GM12874 (cell line): ENCODE data around the gene KISS1R.

Experiments
- CTCF ChIP-seq: IDR thresholded peaks from 2 replicates; pipeline ENCODE4 v1.5.1; 2011; ENCODE audit warnings: low read depth, mild to moderate bottlenecking, control low read depth, low read length, moderate library complexity; ENCODE audit not compliant: insufficient read depth

KISS1R gene

GRCh38 chr19:919199-920050 is 2.3 kb downstream of the KISS1R start:
- TF ChIP-seq CTCF = no peak

- no peak for TF ChIP-seq CTCF
Observed at GRCh38 chr19:920051-920864, 3.1 kb downstream of the KISS1R start.

- no peak for TF ChIP-seq CTCF
Observed at GRCh38 chr19:924553-925086, 7.5 kb downstream of the KISS1R start.

DNA sequence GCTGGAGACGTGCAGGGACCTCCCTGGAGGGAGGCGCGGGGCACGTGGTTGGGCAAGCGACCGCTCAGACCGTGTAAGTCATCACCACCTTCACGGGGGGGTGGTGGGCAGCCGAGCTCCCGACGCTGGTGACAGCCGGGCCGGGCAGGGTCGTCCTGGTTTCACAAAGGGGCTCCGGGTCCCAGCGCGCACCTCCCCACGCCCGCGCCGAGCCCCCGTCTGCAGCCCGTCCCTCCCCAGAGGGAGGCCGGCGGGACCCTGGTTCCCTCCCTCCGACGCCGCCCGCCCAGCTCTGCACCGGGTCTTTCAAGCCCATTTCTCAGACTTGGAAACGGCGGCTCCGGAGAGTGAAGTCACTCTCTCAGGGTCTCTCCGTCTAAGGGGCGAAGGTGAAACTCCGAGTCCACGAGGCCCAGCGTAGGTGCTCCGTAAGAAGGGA is 8.0 kb downstream of the KISS1R start:
- no peak for TF ChIP-seq CTCF

DNA sequence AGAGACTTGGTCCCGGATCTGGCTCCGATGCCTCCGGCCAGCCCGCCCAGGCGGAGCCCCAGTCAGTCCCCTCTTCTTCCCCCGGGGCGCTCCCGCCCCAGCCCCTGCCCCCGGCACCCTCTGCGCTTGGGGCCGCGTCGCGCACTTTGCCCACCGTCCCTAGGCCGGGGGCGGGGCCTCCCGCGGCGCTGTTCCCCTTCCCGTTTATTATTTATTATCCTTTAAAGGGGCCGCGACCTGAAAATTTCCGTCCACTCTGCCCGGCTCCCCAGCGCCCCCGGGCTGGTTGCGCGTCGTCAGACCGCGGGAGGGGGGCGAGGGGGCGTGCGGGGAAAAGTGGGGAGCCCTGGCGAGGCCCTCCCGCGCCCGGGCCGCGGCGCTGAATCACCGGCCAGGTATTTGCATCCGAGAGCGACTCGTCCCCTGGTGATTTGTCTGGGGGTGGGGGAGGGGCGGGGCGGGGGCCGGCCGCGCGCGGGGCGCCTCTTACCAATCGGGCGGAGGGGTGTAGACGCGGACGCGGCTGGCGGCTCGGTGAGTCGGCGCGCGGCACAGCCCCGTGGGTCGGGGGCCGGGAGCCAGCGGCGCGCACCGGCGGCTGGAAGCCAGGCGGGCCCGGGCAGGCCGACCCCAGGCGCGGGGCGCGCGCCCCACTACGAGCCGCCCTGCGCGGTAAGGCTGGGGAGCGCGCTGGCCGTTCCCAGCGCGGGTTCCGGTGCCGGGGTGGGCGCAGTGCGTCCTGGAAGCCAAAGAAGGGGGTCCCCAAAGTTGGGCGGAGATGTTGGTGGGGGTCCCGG is 8.6 kb downstream of the KISS1R start, which contains the start of gene ARID3A:
Gene ARID3A, plus strand, starts transcription at position 510 of the 797 bp plus-strand sequence. CDS start 3,494 bp downstream, outside the sequence.
- TF ChIP-seq CTCF = 0 out of 2 replicates have a peak, but pooled peaks have one; percentile 3

- no peak for TF ChIP-seq CTCF
Observed at GRCh38 chr19:926323-926588, 9.1 kb downstream of the KISS1R start.
